H1 (cell line): ENCODE results near the gene KLF13. TPM values are rescaled to one million over a fixed set of nuclear protein-coding genes. Genes with fewer than 3 reads are reported as not detected.

Experiments
- CTCF ChIA-PET: fragments of 300-600 bp; sonication (Branson Sonifier 250); formaldehyde crosslinking; loops from one replicate; lab custom pipeline; 2021; ENCODE audit not compliant: partially characterized antibody; lab: Charles Lee
- POLR2A ChIA-PET: fragments of 300-600 bp; sonication (Branson Sonifier 250); formaldehyde crosslinking; loops from one replicate; lab custom pipeline; 2021; ENCODE audit warnings: inconsistent platforms; ENCODE audit not compliant: partially characterized antibody; lab: Charles Lee
- DNase-seq, 2 experiments: peaks; one replicate each; pipeline versions ENCODE4 v3.0.0 to v3.0.0-alpha.2; 2010 to 2022; ENCODE audit warnings: low spot score in 2 of 2, low read depth in 1 of 2, mixed read lengths in 1 of 2
- FAIRE-seq: peaks from 2 replicates; lab custom pipeline; 2011; peaks lifted over from hg19 to GRCh38; lab: Jason Lieb, UNC
- H2AFZ ChIP-seq: 2 replicates; pipeline ENCODE4 v1.8.1; 2012; ENCODE audit warnings: low read length, inconsistent platforms
- H2AK5ac ChIP-seq: 2 replicates; pipeline ENCODE4 v1.6.1; 2013; ENCODE audit warnings: low read depth, low read length
- H2BK120ac ChIP-seq: replicated peaks from 2 replicates; pipeline ENCODE3; 2013; ENCODE audit warnings: low read depth, low read length, inconsistent platforms
- H2BK12ac ChIP-seq: 2 replicates; pipeline ENCODE4 v1.6.1; 2013; ENCODE audit warnings: low read depth, low read length
- H2BK15ac ChIP-seq: 2 replicates; pipeline ENCODE4 v1.6.1; 2013; ENCODE audit warnings: low read length
- H2BK20ac ChIP-seq: 2 replicates; pipeline ENCODE4 v1.6.1; 2013; ENCODE audit warnings: low read length
- H2BK5ac ChIP-seq: 2 replicates; pipeline ENCODE4 v1.6.1; 2013; ENCODE audit warnings: low read depth, low read length
- H3K14ac ChIP-seq: 2 replicates; pipeline ENCODE4 v1.6.1; 2013; ENCODE audit warnings: inconsistent platforms; ENCODE audit not compliant: insufficient read length
- H3K18ac ChIP-seq: 2 replicates; pipeline ENCODE4 v1.6.1; 2013; ENCODE audit warnings: low read length; ENCODE audit errors: extremely low read depth
- H3K23ac ChIP-seq: 2 replicates; pipeline ENCODE4 v1.6.1; 2013; ENCODE audit warnings: inconsistent platforms; ENCODE audit not compliant: insufficient read length
- H3K23me2 ChIP-seq: 2 replicates; pipeline ENCODE4 v1.6.1; 2013; ENCODE audit warnings: low read depth, low read length
- H3K27ac ChIP-seq: 2 replicates; pipeline ENCODE4 v1.6.1; 2011; ENCODE audit warnings: low read depth, low read length, inconsistent platforms
- H3K27me3 ChIP-seq, 4 experiments: replicated peaks in 1 of 4; 1 replicate in 1 of 4; 2 replicates in 3 of 4; pipeline versions ENCODE4 v1.6.1 to v1.8.1; 2011 to 2013; ENCODE audit warnings: low read length in 3 of 4, mild to moderate bottlenecking in 3 of 4, inconsistent platforms in 2 of 4, mixed read lengths in 2 of 4, moderate library complexity in 1 of 4; ENCODE audit not compliant: control insufficient read depth in 3 of 4, insufficient read depth in 3 of 4; ENCODE audit errors: extremely low read depth in 1 of 4
- H3K36me3 ChIP-seq, 4 experiments: 2 replicates each; pipeline versions ENCODE4 v1.6.1 to v1.8.1; 2011 to 2013; ENCODE audit warnings: mild to moderate bottlenecking in 4 of 4, low read length in 3 of 4, moderate library complexity in 2 of 4, control low read depth in 1 of 4, inconsistent platforms in 1 of 4; ENCODE audit not compliant: insufficient read depth in 4 of 4, control insufficient read depth in 2 of 4
- H3K4ac ChIP-seq: replicated peaks from 2 replicates; pipeline ENCODE3; 2013; ENCODE audit warnings: low read length, low read depth, mixed read lengths, inconsistent platforms; ENCODE audit not compliant: insufficient read length
- H3K4me1 ChIP-seq, 4 experiments: replicated peaks in 1 of 4; 1 replicate in 1 of 4; 2 replicates in 3 of 4; pipeline versions ENCODE4 v1.6.1 to v1.8.1; 2011 to 2013; ENCODE audit warnings: low read length in 3 of 4, inconsistent platforms in 2 of 4, mixed read lengths in 1 of 4; ENCODE audit not compliant: insufficient read depth in 4 of 4, control insufficient read depth in 3 of 4
- H3K4me2 ChIP-seq, 2 experiments: 2 replicates each; pipeline versions ENCODE4 v1.6.1 to v1.8.1; 2011 to 2013; ENCODE audit warnings: low read depth in 2 of 2, low read length in 2 of 2, control low read depth in 1 of 2, inconsistent platforms in 1 of 2, mild to moderate bottlenecking in 1 of 2; ENCODE audit not compliant: insufficient read depth in 1 of 2
- H3K4me3 ChIP-seq, 4 experiments: fragments of 200-600, 300-600 bp in 1 of 4; sonication (generic), shearing (Covaris generic), sonication (Bioruptor Twin) in 1 of 4; 2 replicates each; pipeline versions ENCODE4 v1.5.1 to v1.8.1; 2011 to 2016; ENCODE audit warnings: low read length in 4 of 4, low read depth in 3 of 4, control low read depth in 2 of 4, inconsistent platforms in 2 of 4, mild to moderate bottlenecking in 2 of 4, mixed read lengths in 1 of 4, moderate library complexity in 1 of 4; ENCODE audit not compliant: insufficient read depth in 2 of 4; ENCODE audit errors: extremely low read depth in 1 of 4
- H3K56ac ChIP-seq: replicated peaks from 2 replicates; pipeline ENCODE3; 2013; ENCODE audit warnings: low read depth, mild to moderate bottlenecking, mixed read lengths, low read length, inconsistent platforms; ENCODE audit not compliant: insufficient read length
- H3K79me1 ChIP-seq: 2 replicates; pipeline ENCODE4 v1.6.1; 2013; ENCODE audit warnings: low read depth, low read length, control low read depth
- H3K79me2 ChIP-seq, 2 experiments: 2 replicates each; pipeline versions ENCODE4 v1.6.1 to v1.8.1; 2012 to 2013; ENCODE audit warnings: low read length in 2 of 2, mild to moderate bottlenecking in 2 of 2, inconsistent platforms in 1 of 2; ENCODE audit not compliant: insufficient read depth in 2 of 2, control insufficient read depth in 1 of 2
- H3K9ac ChIP-seq, 4 experiments: replicated peaks in 1 of 4; 1 replicate in 1 of 4; 2 replicates in 3 of 4; pipeline versions ENCODE4 v1.6.1 to v1.8.1; 2011 to 2013; ENCODE audit warnings: low read depth in 3 of 4, low read length in 3 of 4, control low read depth in 2 of 4, mild to moderate bottlenecking in 2 of 4, moderate library complexity in 2 of 4, inconsistent platforms in 1 of 4; ENCODE audit errors: extremely low read depth in 1 of 4
- H3K9me3 ChIP-seq, 2 experiments: 2 replicates each; pipeline versions ENCODE4 v1.6.1 to v1.8.1; 2012 to 2013; ENCODE audit warnings: mild to moderate bottlenecking in 2 of 2, moderate library complexity in 2 of 2, control low read depth in 1 of 2, inconsistent platforms in 1 of 2, low read depth in 1 of 2, low read length in 1 of 2, mixed read lengths in 1 of 2; ENCODE audit not compliant: insufficient read depth in 2 of 2
- H4K20me1 ChIP-seq, 2 experiments: replicated peaks in 1 of 2; 2 replicates each; pipeline versions ENCODE3 to v1.8.1; 2011 to 2013; ENCODE audit warnings: inconsistent platforms in 2 of 2, low read length in 2 of 2, mild to moderate bottlenecking in 1 of 2; ENCODE audit not compliant: insufficient read depth in 2 of 2, control insufficient read depth in 1 of 2
- H4K5ac ChIP-seq: 2 replicates; pipeline ENCODE4 v1.6.1; 2013; ENCODE audit warnings: low read length, low read depth, mixed read lengths, inconsistent platforms; ENCODE audit not compliant: insufficient read length
- H4K8ac ChIP-seq: 2 replicates; pipeline ENCODE4 v1.8.0; 2013; ENCODE audit warnings: mild to moderate bottlenecking, moderate library complexity, low read length, inconsistent platforms; ENCODE audit not compliant: insufficient read depth; ENCODE audit errors: extremely low read depth
- H4K91ac ChIP-seq: replicated peaks from 2 replicates; pipeline ENCODE3; 2013; ENCODE audit warnings: low read length, mixed read lengths, inconsistent platforms; ENCODE audit not compliant: insufficient read length
- CBX5 ChIP-seq: fragments of 300-800, 300-1000 bp; sonication (generic); IDR thresholded peaks from 2 replicates; pipeline ENCODE4 v1.7.1; 2016; ENCODE audit warnings: antibody characterized with exemption, low read length, low read depth
- HDAC2 ChIP-seq, 2 experiments: fragments of 300-600 bp in 1 of 2; sonication (generic) in 1 of 2; IDR thresholded peaks; 2 replicates each; pipeline ENCODE4 v1.6.1; 2011 to 2012; ENCODE audit warnings: low read depth in 2 of 2, low read length in 2 of 2, mild to moderate bottlenecking in 2 of 2, moderate library complexity in 2 of 2, borderline replicate concordance in 1 of 2, inconsistent platforms in 1 of 2
- MAFK ChIP-seq: IDR thresholded peaks from 2 replicates; pipeline ENCODE4 v1.6.1; 2012; ENCODE audit warnings: low read depth, mild to moderate bottlenecking, improper control_type of control experiment, low read length
- MAX ChIP-seq: IDR thresholded peaks from 2 replicates; pipeline ENCODE4 v1.6.1; 2012; ENCODE audit warnings: inconsistent platforms
- PHF8 ChIP-seq: fragments of 200-600 bp; sonication (generic); conservative IDR thresholded peaks from 2 replicates; pipeline ENCODE4 v1.7.1; 2012; ENCODE audit warnings: low read depth, mild to moderate bottlenecking, inconsistent platforms, low read length, moderate library complexity
- POU5F1 ChIP-seq: IDR thresholded peaks from 2 replicates; pipeline ENCODE4 v1.6.1; 2011; ENCODE audit warnings: low read depth, mild to moderate bottlenecking, low read length, moderate library complexity
- SAP30 ChIP-seq: fragments of 300-600 bp; sonication (generic); IDR thresholded peaks from 2 replicates; pipeline ENCODE4 v1.7.1; 2012; ENCODE audit warnings: low read length, moderate library complexity, mild to moderate bottlenecking, inconsistent platforms; ENCODE audit not compliant: insufficient read depth, insufficient replicate concordance
- SP4 ChIP-seq: IDR thresholded peaks from 2 replicates; pipeline ENCODE4 v1.6.1; 2012; ENCODE audit warnings: low read length, inconsistent platforms
- SRF ChIP-seq: IDR thresholded peaks from 2 replicates; pipeline ENCODE4 v1.6.1; 2011; ENCODE audit warnings: mild to moderate bottlenecking, low read depth, low read length, moderate library complexity
- TBP ChIP-seq: IDR thresholded peaks from 2 replicates; pipeline ENCODE4 v1.6.1; 2011; ENCODE audit warnings: low read depth, low read length, improper control_type of control experiment
- TEAD4 ChIP-seq: IDR thresholded peaks from 2 replicates; pipeline ENCODE4 v1.6.1; 2012; ENCODE audit warnings: low read depth, low read length, inconsistent platforms, mixed read lengths
- WGBS, 2 experiments: shearing (Covaris generic) in 1 of 2; methylation state at CpG; one replicate each; pipeline versions ENCODE4 v1.1.6 to v1.1.7; 2013 to 2015; ENCODE audit warnings: low lambda C conversion rate in 2 of 2, mixed read lengths in 2 of 2, inconsistent platforms in 1 of 2, low coverage in 1 of 2, missing lambda C conversion rate in 1 of 2; ENCODE audit not compliant: insufficient replicate concordance in 2 of 2, insufficient coverage in 1 of 2, insufficient read length in 1 of 2; ENCODE audit errors: extremely low coverage in 1 of 2, missing lambda C conversion rate in 1 of 2; 5-methylcytosine and 5-hydroxymethylcytosine counted together
- polyA plus RNA-seq, 7 experiments: library from polyadenylated mRNA; depleted of rRNA in 3 of 7; stranded (reverse) in 5 of 7; unstranded in 2 of 7; fragments of >200 nt in 5 of 7; fragments of 200-250 nt in 2 of 7; gene quantifications; 1 replicate in 5 of 7; 2 replicates in 1 of 7; 4 replicates in 1 of 7; pipeline versions ENCODE4 v1.2.1 to v1.2.3, GENCODE V29; 2011 to 2013; ENCODE audit warnings: missing spikeins in 2 of 7, mixed read lengths in 2 of 7
- total RNA-seq: library from RNA; stranded (reverse); fragmentation: NEBNext Ultra II Directional; extraction: Animal tissue kit (Norgen Biotek cat#: 25700); gene quantifications from 2 replicates; pipeline ENCODE4 v1.2.1, GENCODE V29; 2021

Gene KLF13
- total and polyA plus RNA-seq, 2 of the 8 experiments (the other 6 are each of a cell fraction or from before 2014, with no cell fraction given) = 18.3 to 33.4 TPM

DNA sequence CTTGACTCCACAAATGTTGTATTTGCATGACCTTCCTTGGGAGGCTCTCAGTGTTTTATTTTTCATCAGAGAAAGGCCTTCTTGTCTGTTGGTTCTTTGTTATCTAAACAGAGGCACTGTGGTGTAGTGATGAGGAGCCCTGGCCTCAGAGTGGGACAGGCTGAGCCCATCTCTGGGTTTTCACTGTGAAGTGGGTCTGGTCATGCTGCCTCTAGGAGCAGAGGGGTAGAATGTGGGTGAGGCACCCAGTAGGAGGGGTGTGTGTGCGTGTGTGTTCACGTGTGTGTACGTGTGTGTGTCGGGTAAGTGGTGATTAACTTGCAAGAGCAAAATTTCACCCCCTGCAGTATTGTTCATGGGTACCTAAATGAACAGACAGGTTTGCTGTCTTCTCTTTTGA, 14.4 kb downstream of the KLF13 start:
- Histone ChIP-seq H3K4me3 (no peak overlapping the region), H3K9me3 (no peaks in the 10 kb centered on the region), H2AK5ac (no peak overlapping the region), H3K14ac (no peak overlapping the region), H4K8ac (peak overlapping the region; percentile 57; the same call in 1 of the 2 replicates), H2BK12ac (no peak overlapping the region), H3K4me1 (peaks cover 0 to 21% (median 3%) of the 10 kb centered on the region in 4 experiments; a peak in 6 of 7 replicates), H3K79me2 (peaks cover 2 to 93% of the 10 kb centered on the region in 2 experiments; a peak in 3 of 4 replicates), H3K23me2 (no peaks in the 10 kb centered on the region), H2BK5ac (no peak overlapping the region), H3K4me2 (no peak overlapping the region), H3K4ac (no peak overlapping the region), H3K23ac (no peak overlapping the region), H3K18ac (no peak overlapping the region; the same call in 1 of the 2 replicates), H4K5ac (no peak overlapping the region), H3K36me3 (no peaks in the 10 kb centered on the region), H2BK15ac (no peak overlapping the region), H3K79me1 (peaks cover 27% of the 10 kb centered on the region), H2BK20ac (no peak overlapping the region), H3K9ac (no peak overlapping the region), H3K27me3 (no peaks in the 10 kb centered on the region), H2AFZ (no peak overlapping the region), H2BK120ac (no peak overlapping the region), H3K56ac (no peak overlapping the region), H3K27ac (no peak overlapping the region), H4K91ac (peak overlapping the region; percentile 31), H4K20me1 (peaks cover 25 to 64% of the 10 kb centered on the region in 2 experiments)
- FAIRE-seq (no peak), DNase-seq (no peak)
- ChIA-PET CTCF (interaction anchor here (1.3 kb wide), 1 partner anchor 24 kb away, joined by 5 read pairs; no protein-coding TSS in a partner anchor), POLR2A (no interaction called here)
- no peak for TF ChIP-seq MAX
- TF ChIP-seq CBX5 = no peak
- TF ChIP-seq TBP = no peak
- no peak for TF ChIP-seq PHF8
- TF ChIP-seq TEAD4 = no peak
- TF ChIP-seq POU5F1 = no peak
- TF ChIP-seq HDAC2 (IDR thresholded peaks at IDR 0.05; ENCODE audit: borderline replicate concordance in 1 of 2, low read depth in 2 of 2, low read length in 2 of 2) = no peak
- TF ChIP-seq SP4 = no peak
- TF ChIP-seq SAP30 = no peak
- no peak for TF ChIP-seq MAFK
- no peak for TF ChIP-seq SRF
- 97% methylated on average over 4 of the region's 4 CpGs; no CpG with 5 or more reads in 1 of the 2 experiments for WGBS, 2 experiments
